ENCODE data around the gene RAB26.

RAB26 gene

DNA sequence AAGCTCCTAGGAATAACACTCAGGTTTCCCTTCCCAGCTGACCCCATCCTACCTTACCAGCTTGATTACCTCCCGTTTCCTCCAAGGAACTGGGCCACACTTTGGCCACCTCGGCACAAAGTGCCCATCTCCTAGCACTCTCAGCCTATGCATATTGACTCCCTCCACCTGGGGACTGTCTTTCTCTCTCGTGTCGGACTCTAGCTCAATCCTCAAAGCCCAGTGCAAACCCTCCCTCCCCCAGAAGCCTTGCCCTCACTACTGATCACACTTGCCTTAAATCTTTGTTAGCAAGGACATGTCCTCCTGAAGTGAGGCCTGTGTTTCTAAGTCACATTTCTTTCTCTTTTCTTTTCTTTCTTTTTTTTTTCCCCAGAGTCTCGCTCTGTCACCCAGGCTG lies 2.6 kb upstream of the RAB26 start:
- DNase-seq = no peak

DNA sequence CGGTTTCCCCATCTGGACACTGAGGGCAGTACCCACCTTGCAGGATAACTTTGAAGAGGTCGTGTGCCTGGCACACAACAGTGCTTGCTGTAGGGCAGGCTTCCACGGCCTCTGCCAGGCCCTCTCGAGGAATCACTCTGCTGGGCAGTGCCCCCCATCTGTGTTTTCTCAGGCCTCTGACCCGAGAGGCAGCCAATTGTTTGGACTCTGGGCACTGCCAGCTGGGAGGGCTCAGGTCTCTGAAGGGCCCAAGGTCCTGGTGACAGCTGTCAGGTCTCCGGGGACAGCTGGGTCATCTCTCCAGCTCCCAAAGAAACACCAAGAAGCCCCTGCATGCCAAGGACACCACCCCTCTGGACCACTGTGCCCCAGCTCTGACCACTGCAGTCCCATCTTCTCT lies 1.0 kb upstream of the RAB26 start:
- DNase-seq = no peak

DNA sequence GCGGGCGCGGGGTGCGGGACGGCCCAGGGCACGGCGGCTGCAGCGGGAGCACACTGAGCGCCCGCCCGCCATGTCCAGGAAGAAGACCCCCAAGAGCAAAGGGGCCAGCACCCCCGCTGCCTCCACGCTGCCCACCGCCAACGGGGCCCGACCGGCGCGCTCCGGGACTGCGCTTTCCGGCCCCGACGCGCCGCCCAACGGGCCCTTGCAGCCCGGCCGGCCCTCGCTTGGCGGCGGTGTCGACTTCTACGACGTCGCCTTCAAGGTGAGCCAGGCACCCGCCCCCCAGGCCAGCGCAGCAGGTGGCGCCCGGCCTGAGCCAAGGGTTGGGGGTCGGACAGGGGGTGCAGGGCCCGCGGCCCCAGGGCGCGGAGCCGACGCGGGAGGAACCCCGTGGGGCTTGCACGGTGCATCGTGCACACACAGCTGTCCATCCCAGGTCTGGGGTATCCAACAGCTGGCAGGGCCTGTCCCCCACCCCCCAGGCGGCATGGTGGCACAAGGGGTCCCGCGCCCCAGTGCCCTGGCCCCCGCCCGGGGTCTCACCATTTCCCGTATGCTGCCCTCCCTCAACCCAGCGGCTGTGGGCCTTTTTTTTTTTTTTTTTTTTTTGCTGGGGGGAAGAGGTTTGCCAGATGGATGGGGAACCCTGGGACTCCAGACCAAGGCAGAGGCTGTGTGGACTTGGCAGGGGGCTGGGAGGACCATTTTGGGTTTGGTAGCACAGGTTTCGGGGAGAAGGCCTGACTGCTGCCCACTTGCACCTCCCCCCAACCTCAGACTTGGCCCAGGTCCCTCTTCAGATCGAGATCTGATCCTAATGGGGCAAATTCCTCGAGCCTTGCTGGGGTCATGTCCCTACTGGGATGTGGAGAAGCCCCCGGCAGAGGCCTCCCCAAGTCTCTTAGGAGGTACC lies 547 bp downstream of the RAB26 start:
- no peak for DNase-seq

DNA sequence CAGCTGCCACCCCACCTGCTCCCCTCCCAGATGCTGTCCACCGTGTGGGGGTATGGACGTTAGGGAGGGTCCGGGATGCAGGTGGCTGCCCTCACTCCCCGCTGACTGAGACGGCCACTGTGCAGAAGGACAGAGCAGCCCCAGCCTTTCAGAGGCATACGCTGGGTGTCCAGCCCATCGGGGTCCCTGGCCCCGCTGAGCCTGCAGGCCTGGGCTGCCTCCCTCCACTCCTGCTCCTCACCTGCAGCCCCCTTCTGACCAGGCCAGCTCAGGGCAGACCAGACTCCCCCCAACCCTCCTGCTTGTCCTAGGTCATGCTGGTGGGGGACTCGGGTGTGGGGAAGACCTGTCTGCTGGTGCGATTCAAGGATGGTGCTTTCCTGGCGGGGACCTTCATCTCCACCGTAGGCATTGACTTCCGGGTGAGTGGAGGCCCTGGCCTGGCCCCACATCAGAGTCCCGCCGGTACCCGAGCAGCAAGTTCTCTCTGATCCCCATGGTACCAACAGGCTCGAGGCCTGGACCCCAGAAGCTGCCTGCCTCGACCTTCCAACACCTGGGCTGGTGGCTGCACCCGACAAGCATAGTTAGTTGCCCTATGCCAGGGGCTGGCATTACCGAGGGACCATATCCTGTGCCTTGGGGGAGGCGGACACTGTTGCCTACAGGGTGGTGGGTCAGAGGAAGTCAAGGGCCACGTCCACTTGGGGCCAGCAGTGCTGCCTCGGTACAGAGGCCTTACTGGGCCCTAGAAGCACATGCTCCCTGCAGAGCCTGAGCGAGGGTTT lies 1.4 kb downstream of the RAB26 start:
- no peak for DNase-seq

DNA sequence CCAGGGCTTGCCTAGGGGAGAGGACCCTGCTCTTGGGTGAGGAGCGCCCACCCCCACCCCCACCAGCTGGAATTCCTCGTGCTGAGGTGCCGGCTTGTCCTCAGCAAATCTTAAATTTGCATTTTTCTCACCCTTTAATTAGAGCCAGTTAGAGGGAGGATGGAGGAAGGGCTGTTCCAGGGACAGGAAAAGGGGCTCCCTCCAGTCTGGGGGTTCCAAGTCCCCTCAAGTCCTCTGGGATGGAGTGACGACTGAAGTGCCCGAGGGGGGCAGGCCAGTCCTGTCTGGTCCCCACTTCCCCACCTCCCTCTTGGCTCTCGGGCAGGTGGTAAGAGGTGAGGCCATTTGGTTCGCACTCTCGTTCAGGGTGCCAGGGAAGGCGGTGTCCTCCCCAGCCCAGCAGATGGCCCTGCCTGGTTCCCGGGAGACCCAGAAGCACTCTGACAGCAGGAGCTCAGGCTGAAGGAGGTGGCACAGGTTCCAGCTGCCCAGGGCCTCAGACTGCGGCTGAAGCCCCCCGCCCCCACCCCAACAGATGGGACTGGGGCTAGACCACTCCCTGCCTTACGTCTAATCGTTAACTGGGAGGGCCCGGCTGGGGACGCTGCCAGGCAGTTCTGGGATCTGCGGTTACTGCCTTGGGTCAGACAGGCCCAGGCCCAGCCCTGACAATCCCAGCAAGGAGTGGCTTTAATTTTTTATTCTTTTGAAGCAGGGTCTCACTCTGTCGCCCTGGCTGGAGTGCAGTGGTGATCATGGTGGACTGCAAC lies 2.2 kb downstream of the RAB26 start:
- DNase-seq = no peak

DNA sequence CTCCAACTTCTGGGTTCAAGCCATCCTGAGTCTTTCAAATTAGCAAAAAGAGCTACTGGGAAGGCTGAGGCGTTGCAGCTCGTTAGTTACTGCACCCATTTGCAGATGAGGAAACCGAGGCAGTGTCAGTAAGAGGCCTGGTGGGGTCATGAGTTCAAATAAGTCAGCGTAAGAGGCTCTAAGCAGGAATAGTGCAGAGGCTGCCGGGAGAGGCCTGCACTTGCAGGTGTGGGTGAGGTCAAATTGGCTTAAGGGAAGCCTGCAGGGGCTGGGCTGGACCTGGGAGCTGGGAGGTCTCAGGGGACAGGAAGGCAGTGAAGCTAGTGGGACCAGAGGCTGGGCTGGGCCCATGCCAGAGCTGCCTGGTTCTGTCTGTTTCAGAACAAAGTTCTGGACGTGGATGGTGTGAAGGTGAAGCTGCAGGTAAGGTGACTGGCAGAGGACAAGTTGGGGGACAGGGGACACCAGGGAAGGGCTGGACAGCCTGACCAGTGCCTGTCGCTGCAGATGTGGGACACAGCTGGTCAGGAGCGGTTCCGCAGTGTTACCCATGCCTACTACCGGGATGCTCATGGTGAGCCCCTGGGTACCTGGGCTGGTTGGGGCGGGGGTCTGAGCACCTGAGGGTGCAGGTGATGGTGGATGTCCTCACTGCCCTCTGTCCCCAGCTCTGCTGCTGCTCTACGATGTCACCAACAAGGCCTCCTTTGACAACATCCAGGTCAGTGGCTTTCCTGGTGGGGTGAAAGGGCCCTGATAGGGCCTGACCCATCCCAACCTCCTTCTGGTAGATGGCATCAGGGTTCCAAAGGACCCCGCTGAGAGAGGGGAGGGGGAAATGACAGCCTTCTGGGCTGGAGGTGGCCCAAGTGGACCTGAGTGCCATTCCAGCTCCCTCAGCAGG lies 3.0 kb downstream of the RAB26 start:
- no peak for DNase-seq

DNA sequence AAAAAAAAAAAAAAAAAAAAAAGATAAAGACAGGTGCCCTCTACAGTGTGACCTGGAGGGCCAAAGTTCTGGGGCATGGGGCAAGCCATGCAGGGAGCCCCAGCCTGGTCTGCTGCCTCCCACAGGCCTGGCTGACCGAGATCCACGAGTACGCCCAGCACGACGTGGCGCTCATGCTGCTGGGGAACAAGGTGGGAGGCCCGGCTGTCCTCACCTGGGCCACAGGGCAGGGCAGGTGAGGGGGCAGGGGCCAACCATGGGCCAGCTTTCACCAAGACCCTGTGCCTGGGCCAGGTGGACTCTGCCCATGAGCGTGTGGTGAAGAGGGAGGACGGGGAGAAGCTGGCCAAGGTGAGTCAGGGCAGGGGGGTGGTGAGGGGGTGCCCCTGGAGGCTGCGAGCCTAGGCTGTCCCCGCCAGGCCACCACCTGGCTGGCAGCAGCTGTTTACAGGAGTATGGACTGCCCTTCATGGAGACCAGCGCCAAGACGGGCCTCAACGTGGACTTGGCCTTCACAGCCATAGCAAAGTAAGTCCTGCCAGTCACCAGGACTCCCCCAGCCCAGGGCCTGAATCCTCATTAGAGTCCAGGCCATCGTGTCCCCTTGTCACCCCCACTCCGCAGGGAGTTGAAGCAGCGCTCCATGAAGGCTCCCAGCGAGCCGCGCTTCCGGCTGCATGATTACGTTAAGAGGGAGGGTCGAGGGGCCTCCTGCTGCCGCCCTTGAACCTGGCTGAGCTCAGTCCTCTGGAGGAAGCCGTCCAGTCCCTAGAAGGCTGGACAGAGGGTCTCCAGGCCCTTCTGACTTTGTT lies 4.5 kb downstream of the RAB26 start:
- no peak for DNase-seq

DNA sequence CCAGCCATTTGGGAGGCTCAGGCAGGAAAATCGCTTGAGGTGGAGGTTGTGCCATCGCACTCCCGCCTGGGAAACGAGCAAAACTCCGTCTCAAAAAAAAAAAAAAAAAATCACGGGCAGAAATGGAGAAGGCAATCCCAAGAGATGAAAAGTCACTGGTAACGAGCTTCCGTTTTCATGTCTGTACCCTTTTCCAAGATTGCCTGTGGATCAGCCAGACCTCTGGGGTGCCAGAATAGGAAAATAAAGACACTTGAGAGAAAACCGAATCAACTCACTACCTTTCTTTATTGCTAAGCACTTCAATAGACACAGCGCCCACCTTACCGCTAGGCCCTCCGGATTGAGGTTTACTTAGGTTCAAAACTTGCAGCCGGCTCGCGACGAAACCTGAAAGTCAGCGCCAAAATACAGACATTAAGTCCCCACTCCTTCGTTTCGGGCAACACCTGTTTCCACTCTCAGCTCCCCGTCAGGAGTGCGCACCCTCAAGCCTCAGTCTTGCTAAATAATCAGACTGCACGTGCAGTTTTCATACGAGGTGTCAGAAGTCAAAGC lies 6.2 kb downstream of the RAB26 start:
- DNase-seq = peak; percentile 16

DNA sequence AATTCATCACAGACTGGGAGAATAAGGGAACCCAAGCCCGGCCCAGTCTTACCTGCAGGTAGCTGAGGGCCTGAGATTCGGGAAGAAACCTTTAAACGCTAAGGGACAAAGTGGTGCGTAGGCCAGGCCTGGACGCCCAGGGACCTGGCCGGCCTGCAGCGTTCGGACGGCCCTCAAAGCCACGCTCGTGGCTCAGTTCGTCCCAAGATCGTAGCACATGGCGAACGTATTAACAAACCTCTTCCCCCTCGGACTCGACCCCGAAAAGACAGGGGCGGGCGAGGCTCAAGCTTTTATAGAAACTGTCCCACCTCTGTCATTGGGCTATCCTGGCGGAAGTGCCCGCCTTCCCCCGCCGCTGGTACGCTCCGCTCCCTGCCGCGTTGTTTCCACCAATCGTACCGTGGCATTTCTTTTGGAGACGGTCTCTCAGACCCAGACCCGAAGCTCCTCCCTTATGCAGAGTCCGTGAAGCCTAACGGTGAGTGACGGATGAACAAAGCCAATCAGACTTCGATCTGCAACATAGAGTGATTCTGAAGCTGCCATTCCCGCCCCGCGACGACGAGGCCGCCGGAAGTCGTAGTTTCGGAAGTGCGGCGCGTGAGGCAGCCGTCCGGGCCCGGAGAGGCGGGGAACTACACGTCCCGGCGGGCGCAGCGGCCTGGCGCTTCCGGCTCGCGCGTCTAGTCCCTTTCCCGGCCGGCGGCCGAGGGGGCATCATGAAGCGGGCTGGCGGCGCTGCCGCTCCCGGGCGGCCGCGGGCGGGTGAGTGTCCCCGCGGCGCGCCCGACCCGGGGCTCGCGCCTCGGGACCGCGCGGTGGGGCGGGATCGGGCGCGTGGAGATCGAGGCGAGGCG lies 6.9 kb downstream of the RAB26 start, which contains the start of gene TRAF7:
Gene TRAF7, plus strand, starts transcription at position 692 of the 860 bp plus-strand sequence. CDS start 8,139 bp downstream, outside the sequence.
- peak; percentile 100 for DNase-seq

DNA sequence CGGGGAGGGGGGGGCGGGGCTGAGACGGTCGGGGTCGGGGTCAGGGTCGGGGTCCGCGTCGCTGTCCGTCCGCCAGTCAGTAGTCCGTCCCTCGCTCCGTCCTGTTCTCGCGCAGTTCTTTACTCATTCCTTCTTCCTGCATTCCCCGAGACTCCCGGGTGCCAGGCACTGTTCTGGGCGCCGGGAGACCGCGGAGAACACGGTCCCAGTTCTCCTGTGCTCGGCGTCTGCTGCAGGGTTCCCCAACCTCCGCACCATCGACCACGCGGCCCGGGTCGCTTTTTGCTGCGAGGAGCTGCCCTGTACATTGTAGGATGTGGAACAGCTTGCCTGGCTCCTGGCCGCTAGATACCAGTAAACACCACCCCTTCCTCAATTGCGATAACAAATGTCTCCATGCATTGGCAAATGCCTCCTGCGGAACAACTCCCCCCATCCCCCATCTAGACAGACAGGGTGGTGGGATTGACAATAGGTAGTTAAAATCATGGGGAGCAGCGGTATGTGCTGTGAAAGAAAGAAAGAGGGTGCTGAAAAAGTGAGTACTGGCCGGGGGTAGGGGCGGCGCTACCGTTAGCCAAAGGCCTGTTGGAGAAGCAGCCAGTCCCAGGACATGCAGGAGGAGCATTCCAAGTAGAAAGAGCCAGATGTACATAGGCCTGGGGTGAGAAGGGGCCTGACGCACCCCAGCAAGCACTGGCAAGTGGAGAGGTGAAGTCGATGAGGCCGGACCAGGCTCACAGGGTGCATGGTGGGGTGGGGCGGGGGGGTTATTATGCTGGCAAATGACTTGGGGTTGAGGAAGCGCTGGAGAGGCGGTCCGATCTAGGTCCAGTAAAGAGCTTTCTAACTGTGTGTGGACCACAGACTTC lies 7.8 kb downstream of the RAB26 start:
- DNase-seq = peak; percentile 25

DNA sequence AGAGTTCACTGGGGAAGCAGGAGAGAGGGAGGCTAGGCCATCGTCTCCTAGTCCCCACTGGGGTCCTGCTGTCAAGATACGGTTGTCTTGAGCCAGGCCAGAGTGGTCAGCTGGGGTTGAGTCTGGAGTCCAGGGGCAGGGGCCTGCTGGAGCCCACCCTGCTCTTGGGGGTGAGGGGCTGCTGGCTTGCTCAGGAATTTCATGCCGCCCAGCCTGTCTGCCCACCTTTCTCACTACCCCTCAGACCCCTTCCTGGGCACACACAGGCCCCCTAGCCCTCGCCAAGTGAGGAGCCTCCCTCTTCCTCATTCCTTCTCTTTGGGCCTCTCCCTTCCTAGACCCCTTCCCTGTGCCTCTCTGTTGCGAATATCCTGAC lies 8.4 kb downstream of the RAB26 start:
- DNase-seq = no peak

DNA sequence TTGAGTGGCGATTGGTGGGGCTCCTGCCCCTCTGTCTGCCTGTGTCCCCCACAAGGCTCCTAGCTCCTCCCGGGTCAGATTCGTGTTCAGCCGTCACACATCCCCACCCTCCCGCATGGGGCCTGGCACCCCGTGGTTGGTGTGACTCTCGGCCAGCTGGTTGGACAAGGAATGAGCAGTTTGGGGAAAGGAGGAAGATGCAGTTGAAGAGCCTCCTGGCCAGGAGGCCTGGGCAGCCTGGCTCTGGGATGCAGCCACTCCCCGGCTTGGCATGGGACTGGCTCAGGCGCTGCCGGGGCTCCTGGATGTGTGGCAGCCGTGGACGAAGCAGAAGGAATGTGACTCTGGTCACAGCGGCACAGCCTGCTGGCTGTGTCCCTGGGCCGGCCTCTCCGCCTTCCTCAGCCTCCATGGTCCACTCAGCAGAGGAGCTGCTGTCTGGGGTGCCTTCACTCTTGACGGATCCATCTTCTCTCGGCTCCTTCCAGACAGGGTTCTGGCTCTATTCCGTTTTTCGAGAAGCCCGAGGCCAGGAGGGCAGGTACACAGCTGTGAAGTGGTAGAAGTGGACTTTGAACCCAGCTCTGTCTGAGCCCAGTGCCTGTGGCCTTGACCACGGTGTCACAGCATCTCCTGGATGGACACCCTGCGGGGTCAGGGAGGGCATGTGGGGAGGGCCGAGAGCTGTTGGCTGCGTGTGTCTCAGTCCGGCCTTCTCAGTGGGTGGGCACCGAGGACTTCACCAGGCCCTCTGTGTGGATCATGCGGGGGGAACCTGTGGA lies 9.2 kb downstream of the RAB26 start:
- no peak for DNase-seq

DNA sequence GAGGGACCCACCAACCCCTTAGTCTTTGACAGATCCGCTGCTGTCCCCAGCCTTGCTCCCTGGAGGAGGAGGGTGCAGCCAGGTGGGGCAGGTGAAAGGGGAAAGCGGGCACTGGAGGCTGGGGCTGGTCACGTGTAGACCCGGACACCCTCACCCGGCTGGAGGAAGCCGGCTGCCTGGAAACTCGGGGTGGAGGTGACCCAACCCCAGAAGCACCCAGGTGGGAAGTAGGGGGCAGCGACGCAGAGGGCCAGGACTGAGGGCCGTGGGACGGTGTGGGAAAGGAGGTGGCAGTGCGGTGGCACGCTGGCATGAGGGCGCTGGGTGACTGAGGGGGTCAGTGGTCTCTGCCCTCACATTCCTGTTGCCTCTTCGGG lies 9.8 kb downstream of the RAB26 start:
- no peak for DNase-seq

DNA sequence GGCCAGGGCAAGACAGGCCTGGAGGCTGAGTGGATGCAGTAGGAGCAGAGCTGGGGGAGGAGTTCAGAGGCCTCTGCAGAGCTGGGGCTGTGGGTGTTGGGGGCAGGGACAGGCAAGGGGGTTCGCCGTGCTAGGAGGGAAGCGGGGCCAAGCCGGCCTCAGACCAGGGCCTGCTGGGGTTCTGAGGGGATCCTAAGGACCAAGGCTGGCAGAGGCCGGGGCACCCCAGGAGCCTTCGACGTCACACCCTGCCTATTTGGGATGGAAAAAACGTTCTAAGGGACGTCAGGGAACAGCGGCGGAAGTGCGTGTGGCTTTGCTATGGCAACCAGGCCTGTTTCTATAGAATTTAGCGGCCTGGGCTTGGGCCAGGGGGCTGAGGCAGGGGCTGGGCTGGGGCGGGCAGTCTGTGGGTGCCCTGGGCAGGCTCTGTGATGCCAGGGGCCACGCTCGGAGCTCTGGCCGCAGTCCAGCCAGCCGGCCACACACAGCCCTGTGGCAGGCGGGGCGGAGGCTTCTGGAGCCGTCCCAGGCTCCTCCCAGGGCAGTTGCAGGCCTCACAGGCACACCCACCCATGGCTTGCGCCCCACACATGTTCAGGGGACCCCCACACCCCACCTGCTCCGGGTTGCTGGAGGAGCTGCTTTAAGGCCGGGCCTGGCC lies 10.9 kb downstream of the RAB26 start:
- no peak for DNase-seq

DNA sequence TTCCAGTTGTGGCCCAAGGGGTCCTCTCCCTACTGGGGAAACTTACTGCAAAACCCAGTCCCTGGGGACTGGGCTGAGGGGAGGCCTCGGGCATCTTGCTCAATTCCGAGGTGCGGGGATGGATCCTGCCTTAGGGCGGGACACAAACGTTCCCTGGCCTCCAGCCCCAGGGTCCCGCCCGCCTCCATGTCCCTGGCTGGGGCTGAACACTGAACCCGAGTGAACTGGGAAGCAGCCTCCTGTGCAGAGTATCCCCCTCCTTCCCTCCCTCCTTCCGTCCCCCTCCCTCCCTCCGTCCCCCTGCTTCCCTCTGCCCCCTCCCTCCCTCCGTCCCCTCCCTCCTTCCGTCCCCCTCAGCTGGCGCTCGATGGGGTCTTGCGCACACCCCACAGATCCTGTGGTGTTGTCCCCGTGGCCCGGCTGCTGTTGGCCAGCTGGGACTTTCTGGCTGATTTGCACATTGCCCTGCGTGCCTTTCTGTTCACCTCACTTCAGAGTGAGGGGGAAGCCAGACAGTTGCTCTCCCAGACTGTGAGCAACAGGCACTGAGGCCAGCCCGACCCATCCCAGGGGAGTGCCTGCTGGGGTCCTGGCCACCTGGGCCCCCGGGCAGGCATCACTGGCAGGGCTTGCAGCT lies 12.6 kb downstream of the RAB26 start:
- no peak for DNase-seq

DNA sequence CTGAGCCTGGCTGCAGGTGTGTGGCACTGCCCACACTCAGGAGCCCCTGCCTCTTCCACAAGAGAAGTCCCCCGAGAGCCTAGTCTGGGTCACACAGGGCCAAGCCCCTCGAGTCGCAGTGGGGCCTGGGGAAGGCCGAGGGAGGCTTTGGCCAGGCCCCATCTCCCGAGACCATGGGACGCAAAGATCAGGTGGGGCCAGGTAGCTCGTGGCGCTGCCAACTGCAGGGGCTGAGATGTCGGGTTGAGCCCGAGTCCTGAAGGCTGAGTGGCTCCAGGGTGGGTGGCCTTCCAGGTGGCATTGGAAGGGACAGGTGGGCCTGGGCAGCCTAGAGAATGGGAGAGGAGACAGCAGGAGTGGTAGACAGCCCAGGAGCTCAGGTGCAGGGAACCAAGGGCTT lies 13.5 kb downstream of the RAB26 start:
- DNase-seq = no peak

DNA sequence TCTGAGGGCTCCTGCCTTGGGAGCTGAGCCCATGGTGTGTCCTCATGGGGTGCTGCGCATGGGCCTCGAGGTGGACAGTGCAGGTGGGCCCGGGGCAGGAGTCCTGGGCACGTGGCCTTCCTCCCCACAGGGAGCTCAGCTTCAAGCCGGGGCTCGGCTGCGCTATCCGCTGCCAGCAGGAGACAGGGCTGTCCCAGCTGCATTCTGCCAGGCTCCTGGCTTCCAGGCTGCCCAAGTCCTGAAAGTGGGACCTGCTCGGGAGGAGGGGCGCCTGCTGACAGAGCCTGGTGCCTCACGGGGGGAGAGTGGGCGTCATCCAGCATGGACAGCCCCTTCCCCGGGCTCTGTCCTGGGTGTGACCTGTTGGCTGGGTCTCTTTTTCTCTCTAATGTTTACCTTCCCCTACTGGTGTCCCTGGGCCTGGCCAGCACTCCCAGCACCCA lies 14.3 kb downstream of the RAB26 start:
- no peak for DNase-seq
